H9 (cell line): ENCODE measurements around the gene COL8A2. TPM values are rescaled to one million over a fixed set of nuclear protein-coding genes. Genes with fewer than 3 reads are reported as not detected.

ENCODE experiments used
- DNase-seq: peaks from one replicate; pipeline ENCODE4 v3.0.0-alpha.2; 2017
- H2AFZ ChIP-seq: one replicate; pipeline ENCODE4 v1.6.1; 2013; ENCODE audit warnings: mild to moderate bottlenecking, low read length, control low read depth, moderate library complexity
- H2AK5ac ChIP-seq: 2 replicates; pipeline ENCODE4 v1.6.1; 2013; ENCODE audit warnings: low read length, control low read depth, mixed read lengths; ENCODE audit not compliant: insufficient read length
- H2BK120ac ChIP-seq: one replicate; pipeline ENCODE4 v1.6.1; 2013; ENCODE audit warnings: low read depth, mild to moderate bottlenecking, low read length, control low read depth, inconsistent platforms; ENCODE audit not compliant: poor library complexity, severe bottlenecking
- H2BK12ac ChIP-seq: 2 replicates; pipeline ENCODE4 v1.6.1; 2013; ENCODE audit warnings: low read length, control low read depth, mixed read lengths, low read depth; ENCODE audit not compliant: insufficient read length
- H2BK15ac ChIP-seq: 2 replicates; pipeline ENCODE4 v1.6.1; 2013; ENCODE audit warnings: low read depth, low read length, control low read depth
- H2BK20ac ChIP-seq: one replicate; pipeline ENCODE4 v1.6.1; 2013; ENCODE audit warnings: low read depth, mild to moderate bottlenecking, low read length, control low read depth, inconsistent platforms; ENCODE audit not compliant: poor library complexity, severe bottlenecking
- H2BK5ac ChIP-seq: 2 replicates; pipeline ENCODE4 v1.6.1; 2013; ENCODE audit warnings: low read length, control low read depth, mixed read lengths; ENCODE audit not compliant: insufficient read length
- H3K14ac ChIP-seq: 2 replicates; pipeline ENCODE4 v1.6.1; 2013; ENCODE audit warnings: low read length, control low read depth; ENCODE audit not compliant: insufficient read depth
- H3K18ac ChIP-seq: 2 replicates; pipeline ENCODE4 v1.6.1; 2013; ENCODE audit warnings: low read depth, mild to moderate bottlenecking, mixed read lengths, low read length, control low read depth; ENCODE audit not compliant: insufficient read length
- H3K23ac ChIP-seq: 2 replicates; pipeline ENCODE4 v1.6.1; 2013; ENCODE audit warnings: low read length, control low read depth, mixed read lengths, low read depth; ENCODE audit not compliant: insufficient read length
- H3K23me2 ChIP-seq: 2 replicates; pipeline ENCODE4 v1.6.1; 2013; ENCODE audit warnings: low read depth, mild to moderate bottlenecking, mixed read lengths, low read length, control low read depth; ENCODE audit not compliant: insufficient read length, poor library complexity, severe bottlenecking
- H3K27ac ChIP-seq: 2 replicates; pipeline ENCODE4 v1.5.1; 2013; ENCODE audit warnings: low read length, control low read depth, mixed read lengths, low read depth; ENCODE audit not compliant: insufficient read length
- H3K27me3 ChIP-seq: 2 replicates; pipeline ENCODE4 v1.6.1; 2013; ENCODE audit warnings: low read length, control low read depth, inconsistent platforms; ENCODE audit not compliant: insufficient read depth
- H3K4ac ChIP-seq: 2 replicates; pipeline ENCODE4 v1.6.1; 2013; ENCODE audit warnings: low read depth, mild to moderate bottlenecking, control low read depth, inconsistent platforms, low read length, moderate library complexity
- H3K4me1 ChIP-seq: 2 replicates; pipeline ENCODE4 v1.6.1; 2013; ENCODE audit warnings: low read length, control low read depth, inconsistent platforms; ENCODE audit not compliant: insufficient read depth
- H3K4me2 ChIP-seq: 2 replicates; pipeline ENCODE4 v1.6.1; 2013; ENCODE audit warnings: low read length, control low read depth, mixed read lengths; ENCODE audit not compliant: insufficient read length, insufficient read depth
- H3K56ac ChIP-seq: 2 replicates; pipeline ENCODE4 v1.6.1; 2013; ENCODE audit warnings: low read depth, mild to moderate bottlenecking, mixed read lengths, low read length, control low read depth; ENCODE audit not compliant: insufficient read length
- H3K79me1 ChIP-seq: 2 replicates; pipeline ENCODE4 v1.6.1; 2013; ENCODE audit warnings: low read depth, mild to moderate bottlenecking, moderate library complexity, low read length, control low read depth, inconsistent platforms; ENCODE audit not compliant: insufficient read depth, poor library complexity, severe bottlenecking
- H3K79me2 ChIP-seq: 2 replicates; pipeline ENCODE4 v1.6.1; 2013; ENCODE audit warnings: low read length, control low read depth, inconsistent platforms; ENCODE audit not compliant: insufficient read depth
- H3K9ac ChIP-seq: 2 replicates; pipeline ENCODE4 v1.6.1; 2013; ENCODE audit warnings: low read length, control low read depth, mixed read lengths; ENCODE audit not compliant: insufficient read length; ENCODE audit errors: extremely low read depth
- H3K9me3 ChIP-seq: one replicate; pipeline ENCODE4 v1.6.1; 2013; ENCODE audit warnings: low read depth, low read length, inconsistent platforms; ENCODE audit not compliant: control insufficient read depth
- H3T11ph ChIP-seq: one replicate; pipeline ENCODE4 v1.6.1; 2013; ENCODE audit warnings: mild to moderate bottlenecking, low read length, control low read depth, inconsistent platforms
- H4K20me1 ChIP-seq: one replicate; pipeline ENCODE4 v1.6.1; 2013; ENCODE audit not compliant: control insufficient read depth, insufficient read length, insufficient read depth
- H4K5ac ChIP-seq: 2 replicates; pipeline ENCODE4 v1.6.1; 2013; ENCODE audit warnings: low read depth, mild to moderate bottlenecking, mixed read lengths, low read length, control low read depth; ENCODE audit not compliant: insufficient read length
- H4K8ac ChIP-seq: replicated peaks from 2 replicates; pipeline ENCODE4 v1.6.1; 2013; ENCODE audit warnings: low read length, control low read depth, mixed read lengths, low read depth; ENCODE audit not compliant: insufficient read length
- H4K91ac ChIP-seq: 2 replicates; pipeline ENCODE4 v1.6.1; 2013; ENCODE audit warnings: low read depth, mild to moderate bottlenecking, moderate library complexity, mixed read lengths, low read length, control low read depth; ENCODE audit not compliant: insufficient read length
- H3K27ac Mint-ChIP-seq, 3 experiments: 2 replicates in 2 of 3; 3 replicates in 1 of 3; pipeline ENCODE4 v1.8.0; 2020 to 2021; ENCODE audit warnings: mixed read lengths in 3 of 3, mild to moderate bottlenecking in 1 of 3, moderate library complexity in 1 of 3
- H3K27me3 Mint-ChIP-seq: 2 replicates; pipeline ENCODE4 v1.8.0; 2021; ENCODE audit warnings: low read depth, mild to moderate bottlenecking, moderate library complexity, mixed read lengths
- H3K36me3 Mint-ChIP-seq, 3 experiments: 2 replicates in 2 of 3; 3 replicates in 1 of 3; pipeline ENCODE4 v1.8.0; 2020 to 2021; ENCODE audit warnings: low read depth in 3 of 3, mixed read lengths in 3 of 3; ENCODE audit not compliant: insufficient read depth in 1 of 3
- H3K4me1 Mint-ChIP-seq, 2 experiments: 2 replicates each; pipeline ENCODE4 v1.8.0; 2020; ENCODE audit warnings: mixed read lengths in 2 of 2
- H3K4me3 Mint-ChIP-seq, 2 experiments: 2 replicates in 1 of 2; 3 replicates in 1 of 2; pipeline ENCODE4 v1.8.0; 2020 to 2021; ENCODE audit warnings: mild to moderate bottlenecking in 2 of 2, mixed read lengths in 2 of 2, moderate library complexity in 1 of 2
- H3K9me3 Mint-ChIP-seq, 2 experiments: 2 replicates in 1 of 2; 3 replicates in 1 of 2; pipeline ENCODE4 v1.8.0; 2020; ENCODE audit warnings: mild to moderate bottlenecking in 2 of 2, mixed read lengths in 2 of 2, moderate library complexity in 1 of 2
- WGBS: extraction: QIAGEN DNeasy Blood & Tissue Kit; methylation state at CpG from one replicate; pipeline ENCODE4 v1.1.7; 2013; ENCODE audit warnings: missing lambda C conversion rate, low lambda C conversion rate, mixed read lengths; ENCODE audit not compliant: insufficient read length; ENCODE audit errors: extremely low coverage; 5-methylcytosine and 5-hydroxymethylcytosine counted together
- total RNA-seq: library from RNA; stranded (reverse); gene quantifications from 2 replicates; pipeline ENCODE4 v1.2.1, GENCODE V29; 2021
- TF ChIP-seq, protein P1 (sequence below): fragments of 200-600 bp; sonication (generic); conservative IDR thresholded peaks from 3 replicates; pipeline ENCODE4 v1.8.0; 2021; ENCODE audit warnings: antibody characterized with exemption, mild to moderate bottlenecking

The COL8A2 gene
- total RNA-seq, 1 experiment from 2014 or later, result 1.5 TPM

DNA sequence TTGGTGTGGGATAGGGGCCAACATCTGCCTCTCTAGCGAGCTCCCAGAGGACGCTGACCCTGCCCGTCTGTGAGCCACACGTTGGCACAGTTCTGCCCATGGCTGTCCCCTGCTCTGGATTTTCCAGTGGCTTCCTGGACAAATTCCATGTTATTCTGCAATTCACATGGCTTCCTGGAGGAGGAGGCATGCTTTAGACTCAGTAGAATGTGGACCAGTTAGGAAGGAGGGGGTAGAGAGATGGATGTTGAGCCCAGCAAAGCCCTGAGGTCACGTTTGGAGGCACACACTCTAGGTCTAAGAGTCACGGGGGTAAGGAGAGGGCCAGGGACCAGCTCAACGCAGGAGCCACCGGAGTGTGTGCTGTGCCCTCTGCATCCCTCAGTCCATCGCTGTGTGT, 12.2 kb downstream of the COL8A2 start:
- Histone ChIP-seq H4K91ac (no peak overlapping the region), H3K27me3 (no peaks in the 10 kb centered on the region), H3K4me1 (no peaks in the 10 kb centered on the region), H2BK5ac (no peak overlapping the region), H3K27ac (no peak overlapping the region), H3K9me3 (no peaks in the 10 kb centered on the region), H3K23me2 (no peaks in the 10 kb centered on the region), H2BK15ac (no peak overlapping the region), H2BK120ac (no peak overlapping the region), H3T11ph (no peak overlapping the region), H4K20me1 (no peaks in the 10 kb centered on the region), H3K23ac (no peak overlapping the region), H3K56ac (no peak overlapping the region), H2BK20ac (no peak overlapping the region), H3K18ac (no peak overlapping the region), H2AK5ac (no peak overlapping the region), H3K4me2 (no peak overlapping the region), H3K14ac (no peak overlapping the region), H4K5ac (no peak overlapping the region), H2BK12ac (no peak overlapping the region), H2AFZ (no peak overlapping the region), H4K8ac (no peak overlapping the region), H3K4ac (no peak overlapping the region), H3K9ac (no peak overlapping the region), H3K79me1 (no peaks in the 10 kb centered on the region), H3K79me2 (no peaks in the 10 kb centered on the region)
- no peak overlapping the region for H3K27ac Mint-ChIP-seq
- H3K4me1 Mint-ChIP-seq, result peaks cover under 1 to 16% of the 10 kb centered on the region in 2 experiments
- no peaks in the 10 kb centered on the region; the same call in none of the 2 replicates for H3K27me3 Mint-ChIP-seq
- TF ChIP-seq, protein P1, sequence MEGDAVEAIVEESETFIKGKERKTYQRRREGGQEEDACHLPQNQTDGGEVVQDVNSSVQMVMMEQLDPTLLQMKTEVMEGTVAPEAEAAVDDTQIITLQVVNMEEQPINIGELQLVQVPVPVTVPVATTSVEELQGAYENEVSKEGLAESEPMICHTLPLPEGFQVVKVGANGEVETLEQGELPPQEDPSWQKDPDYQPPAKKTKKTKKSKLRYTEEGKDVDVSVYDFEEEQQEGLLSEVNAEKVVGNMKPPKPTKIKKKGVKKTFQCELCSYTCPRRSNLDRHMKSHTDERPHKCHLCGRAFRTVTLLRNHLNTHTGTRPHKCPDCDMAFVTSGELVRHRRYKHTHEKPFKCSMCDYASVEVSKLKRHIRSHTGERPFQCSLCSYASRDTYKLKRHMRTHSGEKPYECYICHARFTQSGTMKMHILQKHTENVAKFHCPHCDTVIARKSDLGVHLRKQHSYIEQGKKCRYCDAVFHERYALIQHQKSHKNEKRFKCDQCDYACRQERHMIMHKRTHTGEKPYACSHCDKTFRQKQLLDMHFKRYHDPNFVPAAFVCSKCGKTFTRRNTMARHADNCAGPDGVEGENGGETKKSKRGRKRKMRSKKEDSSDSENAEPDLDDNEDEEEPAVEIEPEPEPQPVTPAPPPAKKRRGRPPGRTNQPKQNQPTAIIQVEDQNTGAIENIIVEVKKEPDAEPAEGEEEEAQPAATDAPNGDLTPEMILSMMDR, result no peak
- no peaks in the 10 kb centered on the region for H3K36me3 Mint-ChIP-seq
- no peaks in the 10 kb centered on the region for H3K9me3 Mint-ChIP-seq
- DNase-seq, result no peak
- H3K4me3 Mint-ChIP-seq, result no peak overlapping the region
- WGBS, result no CpG with 5 or more reads among the region's 9 CpGs
